ENCODE data around the gene CTDSPL.

CTDSPL gene

DNA sequence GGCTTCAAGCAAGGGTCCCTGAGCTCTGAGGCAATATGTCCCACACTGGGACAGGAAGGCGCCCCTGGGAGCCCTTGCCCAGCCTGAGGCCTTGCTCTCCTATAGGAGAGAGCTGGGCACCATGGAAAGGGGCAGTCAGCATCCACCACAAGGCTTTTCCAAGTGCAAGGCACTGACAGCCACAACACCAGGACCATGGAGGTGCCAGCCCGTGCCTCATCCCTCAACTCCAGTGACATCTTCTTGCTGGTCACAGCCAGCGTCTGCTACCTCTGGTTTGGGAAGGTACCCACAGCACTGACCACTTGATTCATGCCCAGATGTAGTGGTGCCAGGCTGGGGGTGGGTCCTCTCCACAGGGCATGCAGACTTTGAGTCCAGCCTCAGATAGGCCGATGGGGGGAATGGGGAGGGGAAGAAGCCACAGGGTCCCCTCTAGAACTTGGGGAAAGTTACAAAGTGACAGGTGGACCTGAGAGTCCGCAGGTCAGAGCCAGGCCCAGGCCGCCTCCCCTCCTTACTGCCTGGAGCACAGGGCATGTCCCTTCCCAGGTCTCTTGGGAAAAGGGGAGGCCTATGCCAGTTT lies 140.7 kb downstream of the CTDSPL start:
- no peak for DNase-seq (ENCODE audit: low read depth)

GRCh38 chr3:38002940-38003339 lies 141.3 kb downstream of the CTDSPL start:
- DNase-seq (ENCODE audit: low read depth): no peak

- DNase-seq (ENCODE audit: low read depth): no peak
Observed at GRCh38 chr3:38003371-38003816, 141.7 kb downstream of the CTDSPL start.

DNA sequence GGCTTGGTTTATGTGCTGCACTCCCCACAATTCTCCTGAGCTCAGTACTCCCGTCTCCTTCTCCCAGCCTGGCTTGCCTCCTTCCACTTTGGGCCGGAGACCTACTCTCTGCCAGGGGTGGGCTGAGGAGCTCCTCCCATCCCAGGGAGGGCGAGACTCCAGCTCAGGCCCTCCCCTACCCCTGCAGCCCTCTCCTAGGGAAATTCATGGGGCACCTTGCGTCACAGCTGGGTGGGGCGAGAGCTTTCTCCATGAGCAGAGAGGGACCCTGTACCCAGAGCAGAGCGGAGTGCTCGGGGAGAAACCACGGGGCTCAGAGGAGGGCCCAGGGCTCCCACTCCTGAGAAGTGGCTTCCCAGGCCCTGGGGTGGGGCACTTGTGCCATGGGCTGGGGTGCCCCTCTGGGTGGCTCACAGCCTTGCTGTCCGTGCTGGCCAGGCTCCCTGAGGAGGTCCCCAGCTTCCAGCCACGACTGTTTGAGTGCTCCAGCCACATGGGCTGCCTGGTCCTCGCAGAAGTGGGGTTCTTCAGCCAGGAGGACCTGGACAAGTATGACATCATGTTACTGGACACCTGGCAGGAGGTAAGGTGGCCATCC lies 142.2 kb downstream of the CTDSPL start:
- DNase-seq (ENCODE audit: low read depth): no peak

- no peak for DNase-seq (ENCODE audit: low read depth)
Observed at GRCh38 chr3:38004415-38005075, 142.9 kb downstream of the CTDSPL start.

- no peak for DNase-seq (ENCODE audit: low read depth)
Observed at GRCh38 chr3:38005076-38006020, 143.7 kb downstream of the CTDSPL start.

DNA sequence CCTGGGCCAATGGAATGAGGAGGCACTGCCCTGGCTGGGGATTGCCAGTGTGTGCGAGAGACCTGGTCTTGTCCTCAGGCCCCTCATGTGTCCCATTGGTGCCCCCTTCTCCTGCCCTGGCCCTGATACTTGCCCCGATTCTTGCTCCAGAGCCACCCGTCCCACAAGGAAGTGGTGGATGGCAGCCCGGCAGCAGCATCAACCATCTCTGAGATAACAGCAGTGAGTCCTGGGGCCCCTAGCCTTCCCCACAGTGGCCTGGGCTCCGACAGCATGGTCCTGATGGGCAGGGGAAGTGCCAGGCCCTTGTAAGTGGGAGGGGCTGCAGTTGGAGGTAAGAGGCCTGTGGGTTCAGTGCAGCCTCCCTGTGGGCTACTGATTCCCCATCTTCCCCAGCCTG lies 144.4 kb downstream of the CTDSPL start:
- DNase-seq (ENCODE audit: low read depth): no peak

DNA sequence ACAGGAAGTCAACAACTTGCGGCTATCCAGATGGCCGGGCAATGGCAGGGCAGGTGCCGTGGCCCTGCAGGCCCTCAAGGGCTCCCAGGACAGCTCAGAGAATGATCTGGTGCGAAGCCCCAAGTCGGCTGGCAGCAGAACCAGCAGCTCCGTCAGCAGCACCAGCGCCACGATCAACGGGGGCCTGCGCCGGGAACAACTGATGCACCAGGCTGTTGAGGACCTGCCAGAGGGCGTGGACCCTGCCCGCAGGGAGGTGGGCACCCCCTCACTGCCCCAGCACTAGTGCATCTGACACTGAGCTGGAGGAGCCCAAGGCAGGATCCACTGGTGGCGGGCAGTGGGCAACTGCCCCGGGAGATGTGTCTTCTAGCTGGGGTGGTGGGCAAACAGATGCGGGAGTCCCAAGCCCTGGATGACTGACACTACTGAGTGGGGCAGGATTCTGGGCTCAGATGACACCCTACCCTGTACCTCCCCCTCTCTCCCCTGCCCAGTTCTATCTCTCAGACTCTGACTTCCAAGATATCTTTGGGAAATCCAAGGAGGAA lies 144.8 kb downstream of the CTDSPL start:
- no peak for DNase-seq (ENCODE audit: low read depth)

DNA sequence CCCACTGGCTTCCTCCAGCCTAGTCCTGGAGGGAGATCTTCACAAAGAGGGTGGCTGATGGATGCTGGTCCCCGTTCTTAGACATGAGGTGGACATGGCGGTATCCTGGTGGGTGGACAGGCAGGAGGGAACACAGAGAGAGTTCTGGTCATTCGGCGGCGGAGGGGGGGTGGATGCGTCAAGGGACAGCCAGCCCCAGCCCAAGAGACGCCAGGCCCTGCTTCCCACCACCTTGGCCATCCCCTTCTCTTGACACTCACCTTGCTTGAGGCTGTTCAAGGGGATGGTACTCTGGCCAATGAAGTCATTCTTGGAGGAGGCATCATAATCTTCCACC lies 146.0 kb downstream of the CTDSPL start:
- DNase-seq (ENCODE audit: low read depth): no peak

- no peak for DNase-seq (ENCODE audit: low read depth)
Observed at GRCh38 chr3:38008191-38008701, 146.6 kb downstream of the CTDSPL start.

DNA sequence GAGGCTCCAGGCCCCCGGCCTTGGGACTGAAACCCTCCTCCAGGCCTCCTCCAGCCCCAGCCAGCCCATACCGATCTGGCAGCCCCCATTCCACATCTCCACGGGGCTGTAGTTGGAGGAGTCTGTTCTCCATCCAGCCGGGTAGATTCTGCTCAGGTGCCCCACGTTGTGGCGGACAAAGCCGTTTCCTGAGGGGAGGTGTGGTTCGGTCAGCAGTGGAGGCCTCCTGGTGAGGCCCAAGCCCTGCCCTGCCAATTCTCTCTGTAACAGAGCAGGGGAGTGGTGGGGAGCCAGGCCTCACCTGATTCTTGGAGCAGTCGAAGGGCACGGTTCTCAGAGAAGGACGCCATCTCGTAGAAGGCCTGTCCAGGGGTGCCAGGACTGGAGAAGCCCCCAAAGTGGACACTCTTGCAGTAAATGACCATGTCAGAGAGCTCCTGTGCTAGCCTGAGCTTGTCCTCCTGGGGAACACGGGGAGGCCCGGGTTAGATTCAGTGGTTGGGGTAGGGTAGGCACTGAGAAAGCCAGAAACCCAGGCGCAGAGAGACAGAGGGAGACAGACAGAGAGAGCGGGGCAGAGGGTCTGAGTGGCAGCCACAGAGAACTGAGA lies 147.4 kb downstream of the CTDSPL start:
- DNase-seq (ENCODE audit: low read depth): no peak

DNA sequence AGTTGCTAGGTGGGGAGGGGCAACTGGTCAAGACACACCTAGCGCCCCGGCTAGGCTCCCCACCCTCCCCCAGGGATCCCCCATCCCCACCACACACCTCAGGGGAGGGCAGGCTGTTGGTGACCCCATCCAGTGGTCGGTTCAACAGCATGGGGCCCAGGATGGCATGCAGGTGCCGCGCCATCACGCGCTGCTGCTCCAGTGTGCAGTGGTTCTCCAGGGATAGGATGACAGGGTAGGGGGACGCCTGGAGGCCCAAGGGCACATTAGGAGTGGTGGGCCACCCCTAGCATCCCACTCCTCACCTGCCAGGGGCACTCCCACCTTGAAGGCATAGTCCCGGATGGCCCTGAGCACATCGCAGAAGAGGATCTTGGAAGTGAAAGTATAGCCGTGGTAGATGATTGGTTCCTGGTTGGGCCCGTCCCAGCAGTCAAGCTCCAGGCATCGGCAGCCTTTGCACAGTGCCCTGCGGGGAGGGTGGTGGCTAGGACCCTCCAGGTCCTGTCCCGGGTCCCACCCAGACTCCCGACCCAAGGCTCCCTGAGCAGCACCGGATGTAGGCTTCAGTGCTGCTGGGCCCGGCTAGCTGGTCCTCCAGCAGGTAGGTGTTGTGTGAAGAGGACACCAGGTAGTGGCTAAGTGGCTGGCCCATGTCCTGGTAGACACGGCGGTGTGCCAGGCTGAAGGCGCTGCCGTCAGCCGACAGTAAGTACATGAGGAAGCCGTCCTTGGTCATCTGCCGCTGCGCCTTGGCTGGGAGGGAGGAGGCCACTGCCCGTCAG lies 148.3 kb downstream of the CTDSPL start:
- DNase-seq (ENCODE audit: low read depth): no peak

DNA sequence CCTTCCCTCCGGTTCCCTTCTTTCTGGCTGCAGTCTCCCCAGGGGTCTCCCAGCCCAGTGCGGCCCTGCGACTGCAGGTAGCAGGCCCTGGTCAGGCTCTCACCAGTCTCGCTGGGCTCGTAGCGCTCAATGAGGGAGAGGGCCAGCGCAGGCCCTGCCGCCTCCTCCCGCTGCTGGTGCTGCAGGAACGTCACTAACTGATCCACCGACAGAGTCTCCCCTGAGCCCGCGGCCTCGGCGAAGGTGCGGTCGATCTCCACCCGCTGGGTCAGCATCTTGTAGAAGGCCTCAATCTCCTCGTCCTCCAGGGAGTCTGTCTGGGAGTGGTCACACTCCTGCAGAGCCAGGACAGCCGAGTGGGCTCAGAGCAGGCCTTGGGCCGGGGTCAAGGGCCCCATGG lies 149.4 kb downstream of the CTDSPL start:
- no peak for DNase-seq (ENCODE audit: low read depth)

- DNase-seq (ENCODE audit: low read depth): no peak
Observed at GRCh38 chr3:38015485-38015884, 153.8 kb downstream of the CTDSPL start.

DNA sequence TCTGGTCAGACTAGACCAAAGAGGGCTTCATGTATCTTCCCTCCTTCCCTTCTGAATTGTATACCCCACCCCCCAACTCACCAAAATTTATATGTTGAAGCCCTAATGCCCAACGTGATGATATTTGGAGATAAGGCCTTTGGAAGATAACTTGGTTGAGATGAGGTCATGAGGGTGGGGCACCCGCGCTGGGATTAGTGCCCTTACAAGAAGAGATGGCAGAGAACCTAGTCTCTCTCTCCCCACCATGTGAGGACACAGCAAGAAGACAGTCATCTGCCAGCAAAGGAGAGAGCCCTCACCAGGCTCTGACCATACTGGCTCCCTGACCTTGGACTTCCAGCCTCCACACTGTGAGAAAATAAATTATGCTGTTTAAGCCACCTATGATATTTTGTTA lies 154.3 kb downstream of the CTDSPL start:
- no peak for DNase-seq (ENCODE audit: low read depth)

DNA sequence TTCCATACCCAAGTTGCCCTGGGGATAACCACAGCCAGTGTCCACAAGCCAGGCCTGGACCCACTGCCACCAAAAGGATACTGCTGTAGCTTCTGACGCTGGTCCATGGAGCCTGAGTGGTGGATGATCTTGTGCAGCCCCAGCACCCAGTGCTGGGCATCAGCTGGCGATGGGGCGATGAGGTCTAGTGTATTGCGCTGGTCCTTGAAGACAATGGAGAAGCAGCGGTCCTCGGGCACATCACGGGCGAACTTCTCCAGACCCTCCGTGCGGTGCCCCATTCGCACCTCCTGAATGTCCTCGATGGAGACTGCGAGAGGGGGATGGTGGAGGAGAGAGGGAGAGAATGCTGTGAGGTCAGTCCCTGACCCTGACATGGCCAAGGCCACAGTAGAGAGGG lies 154.7 kb downstream of the CTDSPL start:
- no peak for DNase-seq (ENCODE audit: low read depth)

- no peak for DNase-seq (ENCODE audit: low read depth)
Observed at GRCh38 chr3:38016847-38017444, 155.3 kb downstream of the CTDSPL start.

GRCh38 chr3:38017445-38018295 lies 156.0 kb downstream of the CTDSPL start:
- DNase-seq (ENCODE audit: low read depth): no peak

All from CMK (cell line).